Left colon (tissue), 2 donors: ENCODE measurements around the gene COL5A2. TPM values are rescaled to one million over a fixed set of nuclear protein-coding genes. Genes with fewer than 3 reads are reported as not detected.

Experiments used
- ATAC-seq: fragments of 200-7000 bp; cut with Tn5 transposase; one replicate; pipeline ENCODE4 v1.9.1; 2020; ENCODE audit warnings: mild to moderate bottlenecking, moderate library complexity
- DNase-seq, 2 donors: peaks; one replicate each; pipeline ENCODE4 v3.0.0-alpha.2; 2020
- intact Hi-C, 2 donors: fragments of 100-400 bp; cut with DNase I in 1 of 2; cut with micrococcal nuclease in 1 of 2; formaldehyde crosslinking; loops; one replicate each; pipeline versions ENCODE4 v1.11.2 to v1.14.0; 2022; cut with DNase I, micrococcal nuclease
- total RNA-seq, 2 donors: library from RNA; stranded (reverse); fragmentation: NEBNext Ultra II Directional; extraction: Animal tissue kit (Norgen Biotek cat#: 25700); gene quantifications; one replicate each; pipeline ENCODE4 v1.2.1, GENCODE V29; 2021
- donor health status: DM: no; HTN: no; CAD: no.
- donor health status: DM: yes; HTN: yes; CAD: no.

The COL5A2 gene
- total RNA-seq, 2 donors from 2014 or later, result 8.0 to 21.5 TPM

DNA sequence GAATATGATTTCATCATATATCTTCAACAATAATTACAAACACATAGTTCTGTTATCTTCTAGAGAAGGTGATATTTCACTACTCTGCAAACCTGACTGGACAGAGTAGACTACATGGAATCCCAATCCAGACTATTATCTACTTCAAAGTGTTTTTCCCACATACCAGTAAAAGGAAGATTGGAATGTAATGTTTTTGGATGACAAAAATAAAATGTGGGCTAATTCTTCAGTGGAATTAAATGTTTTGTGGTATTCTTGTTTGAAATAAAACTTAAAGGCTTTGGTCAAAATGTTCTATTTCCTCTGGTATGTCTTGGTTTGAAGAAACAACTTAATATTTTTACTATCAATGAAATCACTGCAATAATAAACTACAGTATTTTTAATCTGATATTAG is 22.1 kb downstream of the COL5A2 start:
- intact Hi-C loops, result no loop called here
- no peak for DNase-seq

DNA sequence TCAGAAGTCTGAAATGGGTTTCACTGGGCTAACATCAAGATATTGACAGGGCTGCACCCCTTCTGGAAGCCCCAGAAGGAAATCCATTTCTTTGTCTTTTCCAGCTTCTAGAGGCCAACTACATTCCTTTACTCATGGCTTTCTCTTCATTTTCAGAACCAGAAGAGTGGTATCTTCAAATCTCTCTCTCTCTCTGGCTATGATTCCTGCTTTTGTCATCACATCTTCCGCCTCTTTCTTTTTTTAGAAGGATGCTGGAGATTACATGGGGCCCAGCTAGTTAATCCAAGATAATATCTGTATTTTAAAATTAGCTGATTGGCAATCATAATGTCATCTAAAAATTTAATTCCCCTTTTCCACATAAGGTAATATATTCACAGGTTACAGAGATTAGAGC is 23.8 kb downstream of the COL5A2 start:
- intact Hi-C loops, result no loop called here
- ATAC-seq, result no peak

More for the DNA sequence above, 22.1 kb downstream of the COL5A2 start:
- no peak for ATAC-seq

DNA sequence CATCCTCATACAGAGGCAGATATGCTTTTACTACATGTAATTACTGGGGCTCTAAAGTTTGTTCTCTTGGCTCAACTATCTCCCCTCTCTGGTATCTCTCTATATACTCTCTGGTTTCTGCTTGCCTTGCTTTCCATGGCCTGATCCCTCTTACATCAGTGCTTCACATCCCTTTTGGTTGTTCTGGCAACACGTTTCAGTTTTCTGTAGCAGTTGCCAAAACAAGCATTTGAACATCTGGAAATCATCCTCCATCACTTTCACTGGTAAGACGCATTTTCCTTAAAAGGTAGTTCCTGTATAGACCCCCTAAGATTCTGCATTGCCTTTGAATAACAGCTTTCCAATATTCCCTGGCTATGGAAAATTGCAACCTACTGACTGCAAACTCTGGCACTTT is 25.9 kb downstream of the COL5A2 start:
- intact Hi-C loops, result no loop called here
- no peak for ATAC-seq

More for the DNA sequence above, 23.8 kb downstream of the COL5A2 start:
- DNase-seq, result no peak

DNA sequence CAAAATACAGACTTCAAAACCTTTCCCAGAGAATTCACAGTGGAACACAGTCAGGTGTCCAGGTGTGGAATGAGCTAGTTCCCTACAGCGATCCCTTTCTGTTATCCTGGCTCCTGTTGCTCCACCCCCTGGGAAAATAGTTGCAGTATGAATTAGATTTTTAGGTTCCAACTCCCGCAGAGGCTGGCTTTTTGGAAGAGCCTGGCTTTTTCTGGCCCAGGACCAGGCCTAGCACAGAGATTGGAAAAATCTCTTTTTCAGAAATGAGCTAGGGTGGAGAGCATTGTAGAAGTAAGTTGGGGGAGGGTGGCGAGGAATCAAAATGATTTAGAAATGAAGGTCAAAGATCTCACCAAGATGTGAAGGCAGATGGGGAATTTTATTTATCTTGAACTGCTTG is 27.1 kb downstream of the COL5A2 start:
- ATAC-seq, result no peak
- intact Hi-C loops, result no loop called here
- no peak for DNase-seq

More for the DNA sequence above, 25.9 kb downstream of the COL5A2 start:
- DNase-seq, result no peak

DNA sequence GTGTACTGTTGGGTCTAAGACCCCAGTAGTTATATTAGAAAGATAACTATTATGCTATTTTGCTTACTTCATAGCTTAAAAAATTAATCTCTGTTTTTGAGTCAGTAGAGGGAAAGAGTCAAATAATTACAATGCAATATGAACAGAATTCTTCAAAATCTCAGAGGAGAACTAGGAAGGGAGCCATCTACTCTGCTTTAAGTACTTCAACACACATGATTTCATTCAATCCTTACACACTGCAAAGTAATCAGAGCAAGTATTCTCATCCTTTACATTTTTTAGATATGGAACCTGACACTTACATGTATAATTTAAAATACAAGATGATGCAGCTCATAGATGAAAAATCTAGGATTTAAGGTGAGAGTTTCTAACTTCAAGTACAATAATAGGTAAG is 27.7 kb downstream of the COL5A2 start:
- intact Hi-C loops, result no loop called here
- ATAC-seq (no peak), DNase-seq (no peak)

DNA sequence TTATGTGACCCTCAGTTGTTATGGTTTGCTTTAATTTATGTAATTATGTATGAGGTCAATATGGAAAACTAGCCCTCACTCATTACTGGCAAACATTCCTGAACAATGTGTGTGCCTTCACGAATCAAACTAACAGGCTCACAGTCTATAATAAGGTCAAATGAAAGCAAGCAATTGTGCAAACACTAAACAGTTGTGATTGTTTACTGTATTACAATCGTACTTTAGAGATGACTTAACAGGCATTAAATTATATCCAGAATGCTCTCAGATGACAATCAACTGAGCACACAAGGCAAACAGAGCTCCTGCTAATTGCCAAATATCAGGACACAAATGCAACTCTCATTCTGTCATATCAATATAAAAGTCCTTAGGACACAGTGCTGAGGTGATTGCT is 29.5 kb downstream of the COL5A2 start:
- DNase-seq, result no peak
- intact Hi-C loops, result no loop called here
- no peak for ATAC-seq

DNA sequence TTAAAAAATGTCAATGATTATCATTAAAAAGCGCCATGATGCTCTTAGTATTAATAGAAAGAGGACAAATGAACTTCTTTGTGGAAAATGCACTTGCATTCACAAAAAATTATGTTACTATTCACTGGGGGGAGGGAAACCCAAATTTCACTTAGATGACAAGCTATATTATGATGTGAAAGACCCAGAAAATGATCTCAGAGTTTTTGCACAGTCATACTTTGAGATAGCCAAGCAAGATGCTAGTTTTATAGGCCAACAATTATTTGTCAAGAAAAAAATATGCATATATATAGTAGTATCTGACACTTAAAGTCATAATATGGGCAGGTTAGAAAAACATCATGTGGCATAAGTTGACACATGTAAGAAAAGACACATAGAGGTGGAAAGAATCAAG is 31.6 kb downstream of the COL5A2 start:
- intact Hi-C loops, result no loop called here
- no peak for ATAC-seq
- DNase-seq, result no peak

DNA sequence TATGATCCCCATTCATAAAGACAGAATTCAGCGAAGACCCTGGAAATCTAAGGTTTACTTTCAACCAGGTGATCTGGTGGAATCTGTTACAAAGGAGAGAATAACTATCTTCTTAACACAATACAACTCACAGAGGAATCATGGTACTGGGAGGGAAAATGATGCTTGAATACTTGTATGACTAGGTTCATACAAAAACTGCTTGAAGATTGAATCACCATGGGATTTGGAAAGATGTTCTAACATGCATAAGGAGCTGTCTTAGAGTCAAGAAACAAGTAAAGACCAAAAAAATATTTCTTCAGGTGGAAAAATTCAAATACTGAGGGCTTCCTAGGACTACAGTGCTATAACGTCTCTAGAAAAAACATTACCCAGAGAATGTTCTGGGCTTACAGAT is 32.2 kb downstream of the COL5A2 start:
- no peak for ATAC-seq
- intact Hi-C loops, result no loop called here
- DNase-seq, result no peak

DNA sequence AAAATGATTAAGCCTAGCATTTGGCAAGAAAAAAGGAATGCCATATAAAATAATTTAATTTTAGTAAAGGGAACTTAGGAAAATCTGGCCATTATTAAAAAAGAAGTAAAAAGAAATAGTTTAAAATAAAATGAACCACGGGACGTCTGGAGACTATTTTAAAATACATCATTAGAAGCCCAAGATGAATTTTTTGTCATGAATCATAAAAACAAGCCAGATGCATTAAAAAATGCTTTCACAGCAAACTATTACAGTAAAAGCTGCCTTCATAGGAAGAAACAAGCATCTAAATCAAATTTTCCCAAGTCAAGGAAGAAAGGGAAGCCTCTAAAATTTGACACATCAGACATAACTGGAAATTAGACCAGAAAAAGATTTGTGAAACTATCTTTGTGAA is 33.0 kb downstream of the COL5A2 start:
- DNase-seq, result no peak
- intact Hi-C loops, result no loop called here
- no peak for ATAC-seq

DNA sequence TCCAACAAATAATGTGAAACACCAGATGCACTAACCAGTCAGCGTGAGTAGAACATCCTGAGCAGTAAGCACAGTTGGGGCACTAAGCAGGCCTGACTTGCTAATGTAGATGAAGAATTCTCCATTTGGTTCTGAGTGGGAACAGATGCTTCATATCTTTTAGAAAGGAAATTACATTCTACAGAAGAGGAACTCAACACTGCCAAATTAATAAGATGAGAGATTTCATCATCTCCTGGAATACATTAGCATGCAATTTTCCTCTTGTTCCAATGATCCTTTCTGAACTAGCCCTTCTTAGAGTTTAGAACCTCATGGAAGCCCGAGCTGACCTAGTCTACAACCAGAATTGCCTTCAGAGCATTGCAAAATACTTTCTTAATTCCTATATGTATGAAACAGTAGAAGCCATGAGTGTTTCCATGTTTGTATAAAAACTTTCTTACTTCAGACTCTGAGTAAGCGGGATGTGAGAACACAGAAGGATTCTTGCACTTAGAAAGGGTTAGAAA is 34.8 kb downstream of the COL5A2 start:
- ATAC-seq, result no peak
- no peak for DNase-seq
- intact Hi-C loops, result no loop called here

- ATAC-seq, result no peak
- DNase-seq, result no peak
- intact Hi-C loops, result no loop called here
Measured at GRCh38 chr2:189143925-189144324, 35.6 kb downstream of the COL5A2 start.

- peak in 1 of 2 donors; percentile 42 for DNase-seq
- peak; percentile 90 for ATAC-seq
- intact Hi-C loops, result no loop called here
Measured at GRCh38 chr2:189142893-189143759, 36.4 kb downstream of the COL5A2 start.

DNA sequence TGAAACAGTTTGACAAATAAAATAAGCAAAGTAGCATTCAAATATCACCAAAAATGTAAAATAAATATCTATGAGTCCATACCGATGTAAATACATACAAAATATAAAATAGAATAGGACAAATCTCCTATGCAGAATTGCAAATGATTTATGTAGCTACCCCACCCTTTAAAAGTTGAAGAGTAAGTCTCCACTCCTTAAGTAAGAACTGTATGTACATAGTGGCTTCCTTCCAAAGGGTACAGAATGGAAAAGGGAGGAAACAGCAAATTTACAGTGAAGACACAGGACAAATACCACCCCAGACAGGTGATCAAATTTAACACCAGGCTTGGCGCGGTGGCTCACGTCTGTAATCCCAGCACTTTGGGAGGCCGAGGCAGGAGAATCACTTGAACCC is 40.8 kb downstream of the COL5A2 start:
- ATAC-seq (no peak), DNase-seq (no peak)
- intact Hi-C loops, result no loop called here

DNA sequence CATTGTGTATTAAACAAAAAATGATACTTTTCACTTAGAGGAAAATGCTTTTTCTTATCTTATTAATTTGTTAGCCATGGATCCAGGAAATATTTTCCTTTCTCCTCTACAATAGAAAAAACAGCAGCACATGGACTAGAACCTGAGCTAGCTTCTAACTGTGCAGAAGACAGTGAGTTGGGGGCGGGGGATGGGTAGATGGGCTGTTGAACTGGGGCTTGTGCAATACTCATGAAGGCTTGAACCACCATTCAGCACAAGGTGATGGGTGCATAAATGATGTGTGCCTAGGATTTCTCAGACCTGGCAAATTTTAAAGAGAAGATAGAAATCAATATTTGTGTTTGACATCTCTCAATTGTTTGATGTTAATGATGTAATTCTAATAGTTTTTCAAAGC is 42.0 kb downstream of the COL5A2 start:
- no peak for DNase-seq
- intact Hi-C loops, result no loop called here
- no peak for ATAC-seq

- ATAC-seq (no peak), DNase-seq (no peak)
- intact Hi-C loops, result no loop called here
Measured at GRCh38 chr2:189134485-189134884, 45.1 kb downstream of the COL5A2 start.

- intact Hi-C loops, result no loop called here
- ATAC-seq, result no peak
- DNase-seq, result no peak
Measured at GRCh38 chr2:189131991-189132390, 47.6 kb downstream of the COL5A2 start.

DNA sequence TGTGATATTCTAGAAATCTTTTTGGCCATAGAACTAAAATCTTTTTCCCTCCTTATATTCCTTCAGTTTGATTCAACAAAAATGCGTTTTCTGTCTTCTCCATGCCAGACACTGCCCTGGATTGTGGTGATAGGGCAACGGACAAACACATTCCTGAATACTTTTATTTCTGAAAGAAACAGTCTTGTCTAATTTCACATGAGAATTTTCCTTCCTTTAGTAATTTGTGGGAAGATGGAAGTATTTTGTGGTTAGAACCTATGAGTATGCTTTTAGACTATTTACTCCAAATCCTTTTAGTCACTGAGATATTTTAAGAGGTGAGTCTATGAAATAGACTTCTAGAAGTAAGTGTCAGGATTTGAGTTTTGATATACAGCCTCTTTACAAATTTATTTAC is 49.6 kb downstream of the COL5A2 start:
- intact Hi-C loops, result no loop called here
- ATAC-seq, result no peak
- no peak for DNase-seq

DNA sequence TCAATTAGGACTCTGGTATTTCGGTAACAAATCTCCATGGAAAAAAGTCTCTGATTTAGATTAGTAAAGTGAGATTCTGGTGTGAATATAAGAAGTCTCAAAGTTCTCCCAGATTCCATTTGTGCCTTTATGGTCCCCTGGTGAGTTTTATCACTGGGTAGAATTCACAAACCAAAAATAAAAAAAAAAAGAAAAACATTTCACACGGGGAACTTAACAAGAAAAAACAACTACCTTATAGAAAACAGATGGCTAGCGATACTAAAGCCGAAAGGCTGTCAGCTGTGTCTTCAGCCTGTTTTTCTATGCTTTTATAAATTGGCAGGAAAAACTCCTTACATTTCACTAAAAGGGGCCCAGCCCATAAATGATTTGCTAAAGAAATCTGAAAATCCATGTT is 50.6 kb downstream of the COL5A2 start:
- intact Hi-C loops, result no loop called here
- ATAC-seq (no peak), DNase-seq (no peak)

- DNase-seq, result no peak
- intact Hi-C loops, result no loop called here
- no peak for ATAC-seq
Measured at GRCh38 chr2:189127756-189128155, 51.8 kb downstream of the COL5A2 start.

DNA sequence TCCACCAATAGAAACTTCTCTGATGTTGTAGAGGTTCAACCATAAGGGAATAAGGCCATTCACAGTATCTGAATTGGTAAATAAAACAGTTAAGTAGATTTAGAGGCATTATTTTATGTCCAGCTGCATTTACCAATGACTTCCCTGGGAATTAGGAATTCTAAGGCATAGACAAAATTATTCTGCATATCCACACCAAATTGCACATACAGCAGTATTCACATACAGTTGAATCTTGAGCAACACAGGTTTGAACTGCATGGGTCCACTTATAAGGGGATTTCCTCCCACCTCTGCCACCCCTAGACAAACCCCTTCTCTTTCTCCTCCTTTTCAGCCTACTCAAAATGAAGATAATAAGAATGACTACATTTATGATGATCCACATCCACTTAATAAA is 54.4 kb downstream of the COL5A2 start:
- intact Hi-C loops, result no loop called here
- ATAC-seq, result no peak

DNA sequence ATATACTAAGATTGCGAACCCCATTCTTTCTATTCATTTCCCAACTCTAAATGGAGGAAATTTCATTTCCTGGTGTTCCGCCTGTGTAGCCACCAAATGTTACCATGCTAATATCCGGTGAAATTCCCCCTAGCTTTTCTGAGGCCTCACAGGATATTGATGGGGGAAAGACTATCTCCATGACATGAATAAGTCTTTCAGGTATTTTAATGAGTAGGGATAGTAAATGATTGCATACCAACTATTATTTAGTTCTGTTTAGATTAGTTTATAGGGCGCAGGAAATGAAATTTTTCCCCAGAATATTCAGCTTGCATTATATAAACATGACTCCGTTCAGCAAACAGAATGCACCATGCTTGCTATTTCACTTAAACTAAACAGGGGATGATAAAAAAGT is 55.4 kb downstream of the COL5A2 start:
- no peak for DNase-seq
- intact Hi-C loops, result no loop called here
- no peak for ATAC-seq

More for the DNA sequence above, 54.4 kb downstream of the COL5A2 start:
- DNase-seq, result no peak
